GM19240 (cell line): ENCODE measurements around the gene REP15.
"Not testable (repeated sequence)": the region's sequence is repeated elsewhere in the genome, so short reads cannot be mapped to it uniquely, and the experiment has no call there.

Experiments used
- DNase-seq: peaks from one replicate; pipeline ENCODE4 v3.0.0; 2011; ENCODE audit warnings: low spot score; ENCODE audit not compliant: insufficient read length

The REP15 gene, protein sequence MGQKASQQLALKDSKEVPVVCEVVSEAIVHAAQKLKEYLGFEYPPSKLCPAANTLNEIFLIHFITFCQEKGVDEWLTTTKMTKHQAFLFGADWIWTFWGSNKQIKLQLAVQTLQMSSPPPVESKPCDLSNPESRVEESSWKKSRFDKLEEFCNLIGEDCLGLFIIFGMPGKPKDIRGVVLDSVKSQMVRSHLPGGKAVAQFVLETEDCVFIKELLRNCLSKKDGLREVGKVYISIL

DNA sequence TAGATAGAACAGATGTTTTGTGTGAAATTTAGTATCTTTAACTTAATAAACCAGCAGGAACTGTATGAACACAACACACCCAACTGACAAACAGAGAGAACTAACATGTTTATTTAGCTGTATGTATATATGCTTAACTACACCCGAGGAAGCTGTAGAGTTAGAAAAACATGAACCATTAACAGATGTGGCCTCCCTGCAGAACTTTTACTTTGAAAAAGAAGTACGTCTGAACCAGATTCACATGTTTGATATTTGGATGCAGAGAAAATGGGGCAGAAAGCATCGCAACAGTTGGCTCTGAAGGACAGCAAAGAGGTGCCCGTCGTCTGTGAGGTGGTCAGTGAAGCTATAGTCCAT is at the start of gene REP15:
Gene REP15, plus strand, starts transcription at position 155 of the 360 bp plus-strand sequence. Its CDS starts 116 bp downstream, at position 271.
- DNase-seq, result no peak

DNA sequence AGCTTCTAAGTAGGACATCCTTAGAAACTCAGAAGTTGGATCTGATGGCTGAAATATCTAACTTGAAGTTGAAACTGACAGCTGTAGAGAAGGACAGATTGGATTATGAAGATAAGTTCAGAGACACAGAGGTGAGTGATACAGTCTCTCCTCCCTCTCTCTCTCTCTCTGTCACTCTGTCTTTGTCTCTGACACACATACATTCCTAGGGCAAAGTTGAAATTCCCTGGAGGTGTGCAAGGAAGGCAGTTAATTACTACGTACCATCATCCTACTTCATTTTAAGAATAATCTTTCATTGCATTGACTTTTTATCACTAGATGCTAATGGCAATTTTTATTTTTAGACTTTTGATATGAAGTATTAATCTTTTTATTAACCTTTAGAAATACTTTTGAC is 46.2 kb upstream of the REP15 start:
- no peak for DNase-seq

DNA sequence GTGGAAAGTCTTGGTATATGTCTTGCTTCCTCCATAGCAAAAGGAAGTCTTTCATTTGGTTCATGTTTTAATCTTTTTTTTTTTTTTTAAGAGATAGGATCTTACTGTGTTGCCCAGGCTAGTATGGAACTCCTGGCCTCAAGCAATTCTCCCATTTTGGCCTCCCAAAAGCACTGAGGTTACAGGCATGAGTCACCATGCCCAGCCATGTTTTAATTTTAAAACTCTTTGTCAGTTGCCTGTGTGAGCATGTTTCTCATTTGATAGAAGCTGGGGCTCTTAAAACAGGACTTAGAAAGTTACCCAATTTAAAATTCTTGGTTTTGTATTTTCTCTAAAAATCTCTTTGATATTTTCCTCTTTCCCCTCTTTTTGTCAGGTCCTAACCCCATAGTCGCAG is 45.0 kb upstream of the REP15 start:
- DNase-seq, result no peak

DNA sequence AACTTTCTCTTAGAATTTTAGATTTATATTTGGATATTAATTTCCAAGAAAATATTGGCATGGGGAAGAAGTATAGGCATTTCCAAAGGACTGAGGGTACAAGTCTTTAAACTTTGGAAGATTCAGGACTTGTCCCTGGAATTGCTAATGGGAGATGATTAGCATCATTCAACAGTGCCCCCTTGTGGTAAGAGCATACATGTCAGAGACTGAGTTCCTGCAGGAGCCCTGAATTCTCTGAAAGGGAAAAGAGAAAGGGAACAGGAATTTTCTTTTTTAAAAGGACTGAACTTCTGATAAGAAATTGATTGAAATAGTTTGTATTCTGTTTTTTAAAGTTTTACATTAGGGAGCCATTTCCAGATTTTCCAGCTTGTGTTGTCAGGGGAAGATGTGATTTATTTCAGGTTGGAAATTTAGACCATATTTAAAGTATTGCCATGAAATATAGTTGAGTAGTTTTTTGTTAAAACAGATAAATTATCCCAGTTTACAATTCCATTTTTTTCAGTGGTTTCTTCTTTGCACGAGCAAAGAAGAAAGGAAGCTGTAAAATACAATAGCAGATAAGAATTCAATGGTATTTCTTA is 44.0 kb upstream of the REP15 start:
- peak; percentile 2 for DNase-seq

DNA sequence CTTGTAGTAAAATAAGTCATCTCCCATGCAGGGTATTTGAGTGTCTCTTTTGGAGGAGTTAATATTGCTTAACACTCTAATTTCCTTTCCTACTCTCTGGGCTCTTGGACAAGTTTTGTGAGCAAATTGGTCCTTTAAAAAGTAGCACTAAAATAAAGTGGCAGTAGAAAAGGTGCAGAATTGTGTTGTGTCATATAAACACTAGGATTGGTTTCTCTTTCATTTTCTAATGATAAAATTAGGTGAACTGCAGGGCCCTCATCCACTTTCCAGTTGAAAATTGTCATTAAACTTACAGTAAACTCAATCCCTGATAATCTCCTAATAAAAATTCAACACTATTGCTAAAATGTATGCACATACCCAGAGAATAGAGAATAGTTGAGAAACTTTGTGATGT is 42.6 kb upstream of the REP15 start:
- DNase-seq, result no peak

DNA sequence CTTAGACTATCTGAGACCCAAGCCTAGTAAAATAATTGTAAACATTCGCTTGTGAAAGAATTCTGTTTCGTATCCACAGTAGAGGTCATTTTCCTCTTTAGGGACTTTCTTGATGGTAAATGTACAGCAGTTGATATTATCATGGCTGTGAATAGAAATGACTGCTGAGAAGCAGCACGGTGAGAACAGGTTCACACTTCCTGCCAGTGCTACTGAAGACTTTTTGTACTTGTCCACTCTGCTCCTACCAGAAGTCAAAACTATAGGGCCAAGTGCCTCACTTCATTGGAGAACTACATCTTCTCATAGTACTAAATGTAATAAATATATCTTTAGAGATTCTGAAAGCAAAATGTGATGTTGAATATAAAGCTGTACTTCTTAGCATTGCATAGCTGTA is 40.8 kb upstream of the REP15 start:
- not testable (repeated sequence) for DNase-seq

DNA sequence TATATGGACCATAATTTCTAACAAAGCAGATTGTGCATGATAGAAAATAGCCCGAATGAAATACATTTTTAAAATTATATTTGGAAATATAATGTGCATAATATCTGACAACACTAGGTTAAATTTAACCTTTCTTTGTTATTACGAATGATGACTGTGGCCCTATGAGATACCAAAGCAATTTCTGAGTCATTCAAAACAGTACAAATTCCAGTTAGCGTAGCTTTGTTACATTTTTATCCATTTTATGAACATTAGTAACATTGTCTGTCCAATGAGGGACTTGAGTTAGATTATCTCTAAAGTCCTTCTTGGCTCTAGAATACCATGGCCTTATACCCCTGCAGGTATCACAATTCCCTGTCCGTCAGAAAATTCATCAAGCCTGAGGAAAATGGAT is 39.0 kb upstream of the REP15 start:
- no peak for DNase-seq

DNA sequence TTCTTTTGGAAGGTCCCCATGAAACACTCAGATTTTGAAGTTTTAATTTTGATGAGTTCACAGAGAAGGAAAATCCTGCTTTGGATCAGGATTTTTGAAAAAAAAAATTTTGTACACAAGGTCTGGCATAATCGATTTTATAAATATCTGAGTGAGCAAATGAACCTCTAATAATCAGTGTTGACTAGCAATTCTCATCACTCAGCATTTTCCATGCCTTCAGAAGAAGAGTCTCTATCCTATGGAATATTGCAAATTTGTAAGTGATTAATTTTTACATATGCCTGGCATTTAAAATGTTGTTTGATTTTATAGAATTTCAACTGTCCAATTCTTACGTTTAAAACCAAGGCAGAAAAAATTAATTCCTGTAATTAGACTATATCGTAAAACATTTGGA is 30.5 kb upstream of the REP15 start:
- DNase-seq, result no peak

DNA sequence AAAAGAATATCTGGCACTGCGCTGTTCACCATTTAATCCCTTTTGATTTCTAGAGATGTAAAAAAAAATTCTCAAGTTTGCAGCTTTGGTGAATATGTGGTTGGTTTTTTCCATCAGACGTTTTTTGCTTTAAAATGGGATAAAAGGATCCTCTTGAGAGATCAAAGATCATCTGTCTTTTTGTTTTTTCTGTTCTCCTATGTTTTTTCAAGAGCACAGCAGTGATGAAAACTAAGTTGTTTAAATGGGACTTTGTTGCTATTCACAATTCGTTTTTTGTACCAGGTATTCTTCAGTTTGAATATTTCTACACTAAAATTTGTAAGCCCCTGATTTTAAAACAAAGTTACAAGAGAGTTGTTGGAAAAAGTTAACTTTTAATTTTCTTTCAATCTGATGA is 29.7 kb upstream of the REP15 start:
- no peak for DNase-seq

DNA sequence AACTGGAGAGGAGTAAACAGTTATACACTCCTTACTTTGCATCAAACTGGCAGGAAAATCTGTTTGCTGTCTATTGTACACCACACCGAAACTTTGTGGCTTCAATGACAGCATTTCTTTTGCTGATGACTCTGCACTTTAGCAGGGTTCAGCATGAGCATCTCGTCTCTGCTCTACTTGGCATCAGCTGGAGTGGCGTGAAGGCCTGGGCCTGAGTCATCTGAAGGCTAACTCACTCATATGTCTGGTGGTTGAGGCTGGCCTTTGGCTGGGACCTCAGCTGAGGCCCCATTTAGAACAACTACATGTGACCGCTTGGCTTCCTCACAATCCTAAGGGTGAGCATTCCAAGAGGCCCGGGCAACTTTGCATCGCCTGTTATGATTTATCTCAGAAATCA is 28.7 kb upstream of the REP15 start:
- DNase-seq, result no peak

DNA sequence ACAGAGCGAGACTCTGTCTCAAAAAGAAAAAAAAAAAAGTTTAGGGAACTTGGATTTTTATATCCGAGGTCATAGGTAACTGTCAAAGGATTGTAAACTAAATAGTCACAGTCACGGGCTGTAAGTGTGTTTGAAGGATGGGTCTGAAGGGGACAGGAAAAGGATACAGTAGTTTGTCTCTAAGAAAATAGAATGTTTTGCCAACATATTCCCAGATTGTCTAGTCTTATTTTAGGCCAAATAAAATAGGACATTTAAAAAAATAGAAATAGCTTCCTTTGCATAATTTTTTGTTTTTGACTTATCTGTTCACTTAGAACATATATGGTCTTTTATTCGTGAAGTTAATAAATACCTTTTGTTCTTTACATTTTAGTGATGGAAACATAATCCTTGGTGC is 24.2 kb upstream of the REP15 start:
- no peak for DNase-seq

DNA sequence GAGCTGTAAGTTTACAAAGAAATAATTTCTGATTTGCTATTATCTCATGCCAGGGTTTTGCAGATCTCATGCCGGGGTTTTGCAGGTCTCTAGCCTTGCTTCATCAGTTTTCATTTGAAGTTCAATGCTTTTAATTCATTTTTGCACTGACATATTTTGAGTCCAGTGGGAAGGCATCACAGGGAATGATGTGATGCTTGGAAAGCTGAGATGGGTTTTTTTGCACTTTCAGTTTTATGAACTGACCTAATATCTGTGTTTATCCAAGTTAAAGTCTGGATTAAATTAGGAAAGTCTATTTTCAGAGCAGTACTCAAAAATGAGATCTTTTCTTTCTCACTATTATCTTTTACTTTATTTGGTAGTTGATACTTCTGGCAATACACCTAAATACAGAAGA is 23.6 kb upstream of the REP15 start:
- DNase-seq, result no peak

DNA sequence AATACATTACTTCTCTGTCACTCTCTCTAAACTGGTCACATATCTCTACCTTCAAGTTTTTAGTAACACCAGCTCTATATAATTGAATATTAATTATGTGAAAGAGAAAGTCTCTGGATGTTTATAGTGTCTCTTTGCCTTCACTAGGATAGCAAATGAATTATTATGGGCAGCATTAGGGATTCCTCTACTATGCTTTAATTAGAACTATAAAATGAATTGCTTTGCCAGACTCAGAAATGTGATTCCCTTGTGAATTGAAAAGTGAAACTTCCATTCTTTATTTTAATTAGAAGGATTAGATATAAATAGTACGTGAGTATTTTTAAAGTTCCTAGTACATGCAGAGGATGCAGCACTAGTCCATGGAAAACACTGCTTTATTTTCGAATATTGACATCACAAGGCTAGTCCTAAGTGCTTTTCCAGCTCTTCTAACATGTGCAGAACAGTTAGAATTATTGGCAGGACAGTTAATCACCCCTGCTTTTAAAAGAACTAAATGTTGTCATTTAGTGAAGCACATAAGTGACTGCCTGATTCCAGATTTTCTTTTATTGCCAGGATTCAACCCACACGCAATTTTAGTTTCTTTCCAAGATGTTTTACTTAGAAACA is 23.0 kb upstream of the REP15 start:
- no peak for DNase-seq

DNA sequence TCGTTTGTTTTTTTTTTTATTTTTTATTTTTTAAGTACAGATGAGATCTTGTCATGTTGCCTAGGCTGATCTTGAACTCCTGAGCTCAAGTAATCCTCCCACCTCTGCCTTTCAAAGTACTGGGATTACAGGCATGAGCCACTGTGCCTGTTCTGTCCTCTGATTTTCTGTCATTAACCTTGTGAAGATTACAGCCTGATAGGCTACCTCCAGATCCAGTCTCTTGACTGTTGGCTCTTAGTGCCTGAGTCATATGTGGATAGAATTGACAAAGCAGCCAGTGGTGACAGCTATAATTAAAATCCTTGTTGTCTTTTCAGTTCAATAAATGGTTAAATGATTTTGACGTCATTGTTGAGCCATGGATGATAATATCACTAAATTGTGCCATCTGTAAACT is 21.3 kb upstream of the REP15 start:
- no peak for DNase-seq

DNA sequence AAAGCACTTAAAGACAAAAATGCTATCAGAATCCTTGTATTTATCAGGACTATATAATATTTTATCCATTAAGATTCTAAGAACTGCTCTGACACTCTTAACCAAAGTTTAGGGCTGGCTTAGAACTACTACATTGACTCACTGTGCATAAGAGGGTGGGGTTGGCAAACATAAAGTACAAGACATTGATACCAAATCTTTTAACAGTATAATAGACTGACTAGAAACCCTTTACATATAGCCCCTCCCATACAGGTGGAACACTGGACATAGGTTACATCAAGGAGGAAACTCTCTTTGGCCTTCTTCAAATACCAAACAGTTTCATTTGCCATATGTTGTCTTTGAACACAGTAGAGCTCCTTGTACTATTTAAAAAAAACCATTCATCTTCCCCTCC is 15.6 kb upstream of the REP15 start:
- no peak for DNase-seq

DNA sequence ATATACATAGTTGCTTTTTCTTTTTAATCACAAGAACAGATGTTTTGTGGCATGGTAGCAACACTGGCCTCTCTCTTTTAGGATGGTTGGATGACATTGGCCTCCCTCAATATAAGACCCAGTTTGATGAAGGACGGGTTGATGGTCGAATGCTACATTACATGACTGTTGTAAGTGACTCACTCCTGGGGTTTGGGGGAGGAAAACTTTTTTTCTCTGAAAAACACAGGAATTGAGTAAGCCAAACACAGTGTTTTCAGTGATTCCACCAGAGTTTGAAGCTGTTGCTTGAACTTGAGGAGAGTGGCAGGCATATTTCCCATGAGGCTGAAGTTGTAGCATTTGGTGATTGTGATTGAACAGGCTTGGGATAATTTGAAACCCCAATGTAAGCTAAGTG is 13.7 kb upstream of the REP15 start:
- no peak for DNase-seq

DNA sequence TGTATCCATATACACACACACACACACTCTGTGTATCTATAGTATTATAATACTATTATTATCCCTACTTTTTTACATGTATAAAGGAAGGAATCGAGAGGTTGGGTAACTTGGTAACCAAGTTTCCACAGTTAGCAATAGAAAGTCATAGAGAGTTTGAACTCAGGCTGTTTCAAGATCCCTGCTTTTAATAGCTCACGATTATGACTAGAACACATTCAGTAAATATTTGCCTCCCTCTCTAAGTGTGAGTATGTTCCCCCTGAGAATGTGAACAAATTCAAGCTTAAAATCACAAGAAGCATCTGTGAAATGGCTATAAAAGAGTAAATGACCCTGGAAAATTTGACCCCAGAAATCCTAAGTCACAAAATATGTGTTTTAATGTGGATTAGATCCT is 11.0 kb upstream of the REP15 start:
- DNase-seq, result no peak

DNA sequence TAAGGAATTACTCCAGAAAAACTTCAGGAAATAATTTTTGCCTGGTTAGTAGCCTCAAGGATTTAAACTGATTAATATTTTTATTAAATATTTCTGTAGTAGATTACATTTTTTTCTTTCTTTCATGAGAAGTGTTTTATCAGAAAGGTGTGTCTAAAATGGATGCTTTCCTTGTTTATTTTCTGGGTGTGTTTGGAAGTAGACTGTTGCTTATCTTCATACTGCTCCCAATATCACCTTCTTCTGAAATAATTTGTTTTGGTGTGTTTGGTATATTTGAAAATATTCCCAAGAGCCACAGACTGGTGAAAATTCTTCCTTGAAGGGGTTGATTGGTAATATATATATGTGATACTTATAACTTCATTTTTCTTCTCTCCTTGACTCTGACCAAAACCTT is 10.1 kb upstream of the REP15 start:
- no peak for DNase-seq

DNA sequence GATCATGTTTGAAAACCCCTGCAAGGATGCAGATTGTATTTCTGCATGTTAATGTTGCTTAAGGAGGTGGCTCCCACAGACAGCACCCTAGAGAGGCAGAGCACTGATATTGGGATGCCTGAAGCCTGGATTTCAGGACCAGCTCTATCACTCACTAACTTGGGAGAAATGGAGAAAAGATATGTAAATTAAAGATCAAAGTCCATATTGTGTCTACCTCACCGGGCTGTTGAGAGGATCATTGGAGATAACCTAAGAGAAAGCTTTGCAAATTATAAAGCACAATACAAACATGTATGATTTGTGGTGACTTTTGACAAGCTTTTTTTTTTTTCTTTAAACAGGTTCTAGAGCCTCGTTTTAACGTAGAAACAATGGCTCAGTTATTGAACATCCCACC is 7.6 kb upstream of the REP15 start:
- no peak for DNase-seq

DNA sequence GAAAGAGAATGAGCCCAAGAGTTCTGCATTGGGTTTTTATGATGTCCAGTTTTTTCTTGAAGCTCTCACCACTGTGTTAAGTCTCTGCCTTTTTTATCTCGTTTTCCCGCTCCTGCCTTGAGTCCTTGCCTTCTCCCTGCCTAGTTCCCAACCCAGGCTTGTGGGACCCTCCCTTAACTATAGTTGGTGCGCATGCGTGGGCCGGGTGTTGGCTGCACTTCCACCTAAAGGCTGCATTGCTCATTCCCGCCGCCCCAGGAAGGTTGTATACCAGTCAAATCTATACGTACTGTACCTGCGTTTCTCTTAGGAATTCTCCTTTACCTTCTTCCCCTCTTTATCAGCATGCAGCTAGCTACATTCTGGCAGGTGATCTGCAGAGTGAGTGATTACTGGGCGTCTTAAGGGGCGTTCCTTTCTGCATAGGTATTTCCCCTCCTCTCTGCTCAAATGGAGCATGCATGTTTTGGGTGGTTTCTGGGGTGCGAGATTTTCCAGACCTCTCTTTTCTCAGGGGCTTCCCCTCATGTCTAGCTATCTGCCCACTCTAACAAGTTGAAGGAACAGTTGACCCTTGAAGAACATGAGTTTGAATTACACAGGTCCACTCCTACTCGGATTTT is 6.6 kb upstream of the REP15 start:
- DNase-seq, result no peak

DNA sequence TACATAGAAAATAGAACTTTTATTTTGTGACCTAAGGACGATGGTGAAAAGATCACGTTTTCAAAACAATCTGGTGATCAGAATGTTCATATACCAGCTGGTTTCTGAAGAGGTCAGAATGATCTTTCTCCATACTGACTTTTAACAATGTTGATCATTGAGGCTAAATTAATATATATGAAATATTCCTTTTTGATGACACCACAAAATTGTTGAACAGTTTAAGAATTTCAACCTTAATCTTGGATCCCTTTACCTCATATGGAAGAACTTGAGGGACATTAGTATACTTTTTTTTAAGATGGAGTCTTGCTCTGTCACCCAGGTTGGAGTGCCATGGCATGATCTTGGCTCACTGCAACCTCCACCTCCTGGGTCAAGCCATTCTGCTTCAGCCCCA is 2.8 kb upstream of the REP15 start:
- no peak for DNase-seq

DNA sequence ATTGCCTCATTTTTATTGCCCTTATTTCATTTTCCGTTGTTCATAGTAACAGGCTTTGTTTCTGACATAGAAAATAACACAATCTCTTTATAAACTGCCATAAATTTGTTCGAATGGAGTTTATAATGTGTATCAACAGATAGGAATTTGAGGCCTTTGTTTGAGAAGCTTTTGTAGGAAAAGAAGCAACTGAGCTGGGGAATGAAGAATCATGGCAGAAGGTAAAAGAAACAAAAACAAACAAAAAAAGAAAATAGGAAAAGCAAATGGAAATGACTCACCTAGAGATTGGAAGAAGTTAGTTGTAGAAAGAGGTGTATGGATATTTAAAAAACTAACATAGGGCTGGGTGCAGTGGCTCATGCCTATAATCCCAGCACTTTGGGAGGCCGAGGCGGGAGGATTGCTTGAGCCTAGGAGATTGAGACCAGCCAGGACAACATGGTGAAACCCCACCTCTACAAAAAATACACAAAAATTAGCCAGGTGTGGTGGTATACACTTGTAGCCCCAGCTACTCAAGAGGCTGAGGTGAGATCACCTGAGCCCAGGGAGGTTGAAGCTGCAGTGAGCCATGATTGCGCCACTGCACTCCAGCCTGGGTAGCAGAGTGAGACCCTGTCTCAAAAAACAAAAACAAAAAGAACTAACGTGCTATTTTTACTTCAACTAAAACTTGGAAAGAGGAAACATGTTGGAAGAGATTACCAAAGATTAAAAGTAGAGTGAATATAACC is 523 bp upstream of the REP15 start:
- DNase-seq, result no peak
